Measurements from ENCODE around the gene SARNP. TPM values are rescaled to one million over a fixed set of nuclear protein-coding genes. Genes with fewer than 3 reads are reported as not detected.

Gene SARNP
- total and polyA plus RNA-seq, 10 of the 15 experiments (the other 5 are each of a cell fraction or from before 2014, with no cell fraction given), result 77.6 to 445 (median 188) TPM

- in situ Hi-C loops (cut with MboI), result no loop called here
- H4K20me1 ChIP-seq (ENCODE audit: control insufficient read depth, insufficient read depth), result no peaks in the 10 kb centered on the region
- H3K9ac ChIP-seq (ENCODE audit: control insufficient read depth, insufficient read depth, low read length), result no peak overlapping the region
- peaks cover 37% of the 10 kb centered on the region for H3K79me2 ChIP-seq (ENCODE audit: control insufficient read depth, insufficient read depth, low read length)
- H3K4me3 ChIP-seq, result no peak overlapping the region
- SMC1A ChIA-PET (ENCODE audit: uncharacterized antibody, unreplicated experiment), result interaction anchor here (0.9 to 3.0 kb wide), 5 partner anchors 9 to 176 kb away, joined by 3 to 8 read pairs (median 4); no protein-coding TSS in a partner anchor
- RAD21 ChIA-PET (ENCODE audit: unreplicated experiment), result interaction anchor here (1.2 kb wide), 1 partner anchor 84 kb away, joined by 7 read pairs; no protein-coding TSS in a partner anchor
- CTCF ChIA-PET, result interaction anchor here (1.0 to 7.2 kb wide), 4 partner anchors 7 to 115 kb away, joined by 3 to 89 read pairs (median 4); partner anchors contain the start of gene DNAJC14
- no peaks in the 10 kb centered on the region for H3K9me3 ChIP-seq (replicated peaks; ENCODE audit: control insufficient read depth, insufficient read depth, low read length)
- H2AFZ ChIP-seq (ENCODE audit: control insufficient read depth, low read depth, low read length), result no peak overlapping the region
- 85% methylated on average over 6 of the region's 6 CpGs for WGBS (ENCODE audit: insufficient coverage, insufficient replicate concordance, low lambda C conversion rate, missing lambda C conversion rate)
- no peaks in the 10 kb centered on the region for H3K27me3 ChIP-seq (replicated peaks in 1 of 2; ENCODE audit: control insufficient read depth in 2 of 2, insufficient read depth in 2 of 2, low read length in 1 of 2)
- FAIRE-seq, result no peak
- no TSS peak for BruUV-seq (replicated peaks)
- intact Hi-C loops (cut with micrococcal nuclease; ENCODE audit: unreplicated experiment), result no loop called here
- peak in 1 of 3 experiments; percentile 7; a peak in 1 of 6 replicates for TF ChIP-seq CTCF (IDR thresholded peaks at IDR 0.05 in 2 of 3, conservative IDR thresholded peaks at IDR 0.05 in 1 of 3; ENCODE audit: control insufficient read depth in 2 of 3, extremely low read depth in 1 of 3, insufficient read depth in 1 of 3, low read depth in 3 of 3, low read length in 3 of 3)
- TF ChIP-seq PBX3 (IDR thresholded peaks at IDR 0.05; ENCODE audit: insufficient replicate concordance, low read depth, low read length), result no peak
- H3K36me3 ChIP-seq (ENCODE audit: control insufficient read depth in 2 of 2, insufficient read depth in 2 of 2, low read length in 1 of 2), result peaks cover 5 to 25% of the 10 kb centered on the region in 2 experiments
- H3K4me1 ChIP-seq (ENCODE audit: control insufficient read depth, insufficient read depth, low read length), result peaks cover 10% of the 10 kb centered on the region; the same call in 1 of the 2 replicates
- H3K27ac ChIP-seq (ENCODE audit: control insufficient read depth, insufficient read depth), result no peak overlapping the region
- ATAC-seq, result no peak
- POLR2A ChIA-PET, result interaction anchor here (0.8 kb wide), 1 partner anchor 103 kb away, joined by 4 read pairs; no protein-coding TSS in a partner anchor
- DNase-seq (ENCODE audit: low read depth, low spot score), result no peak
- no peak overlapping the region for H3K4me2 ChIP-seq (ENCODE audit: control insufficient read depth, insufficient read depth)
Observed at GRCh38 chr12:55822228-55822627, 4.7 kb upstream of the SARNP start.

All from GM12878 (cell line).